ENCODE data around the gene CIDEC.

CIDEC gene

DNA sequence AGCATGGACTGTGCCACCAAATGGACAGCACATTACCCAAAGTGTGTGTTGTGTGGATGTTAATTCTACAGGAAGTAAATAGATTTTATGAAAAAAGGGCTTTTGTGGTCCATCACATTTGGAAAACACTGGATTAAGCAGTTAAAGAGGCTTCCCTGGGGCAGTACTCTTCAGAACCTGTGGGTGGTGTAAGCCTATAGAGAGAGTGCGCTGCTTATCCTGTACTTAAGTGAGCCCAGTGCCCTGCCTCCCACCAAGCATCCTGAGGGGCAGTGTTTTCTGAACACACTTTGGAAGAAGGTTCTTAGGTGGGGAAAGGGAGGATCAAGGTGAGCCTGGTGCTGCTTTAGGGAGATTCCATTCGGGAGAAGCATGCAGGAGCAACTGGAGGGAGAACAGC lies 59.1 kb downstream of the CIDEC start:
- Histone ChIP-seq H3K9me3 (no peaks in the 10 kb centered on the region), H3K4me1 (no peaks in the 10 kb centered on the region), H3K27ac (no peak overlapping the region), H3K4me3 (no peak overlapping the region), H3K36me3 (peaks cover 0 to 38% (median 3%) of the 10 kb centered on the region in 3 donors), H3K27me3 (no peaks in the 10 kb centered on the region)
- TF ChIP-seq, protein P1, sequence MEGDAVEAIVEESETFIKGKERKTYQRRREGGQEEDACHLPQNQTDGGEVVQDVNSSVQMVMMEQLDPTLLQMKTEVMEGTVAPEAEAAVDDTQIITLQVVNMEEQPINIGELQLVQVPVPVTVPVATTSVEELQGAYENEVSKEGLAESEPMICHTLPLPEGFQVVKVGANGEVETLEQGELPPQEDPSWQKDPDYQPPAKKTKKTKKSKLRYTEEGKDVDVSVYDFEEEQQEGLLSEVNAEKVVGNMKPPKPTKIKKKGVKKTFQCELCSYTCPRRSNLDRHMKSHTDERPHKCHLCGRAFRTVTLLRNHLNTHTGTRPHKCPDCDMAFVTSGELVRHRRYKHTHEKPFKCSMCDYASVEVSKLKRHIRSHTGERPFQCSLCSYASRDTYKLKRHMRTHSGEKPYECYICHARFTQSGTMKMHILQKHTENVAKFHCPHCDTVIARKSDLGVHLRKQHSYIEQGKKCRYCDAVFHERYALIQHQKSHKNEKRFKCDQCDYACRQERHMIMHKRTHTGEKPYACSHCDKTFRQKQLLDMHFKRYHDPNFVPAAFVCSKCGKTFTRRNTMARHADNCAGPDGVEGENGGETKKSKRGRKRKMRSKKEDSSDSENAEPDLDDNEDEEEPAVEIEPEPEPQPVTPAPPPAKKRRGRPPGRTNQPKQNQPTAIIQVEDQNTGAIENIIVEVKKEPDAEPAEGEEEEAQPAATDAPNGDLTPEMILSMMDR (IDR thresholded peaks at IDR 0.05) = no peak
- intact Hi-C loops (cut with DNase I; ENCODE audit: low total_unique reads) = no loop called here
- DNase-seq = no peak

DNA sequence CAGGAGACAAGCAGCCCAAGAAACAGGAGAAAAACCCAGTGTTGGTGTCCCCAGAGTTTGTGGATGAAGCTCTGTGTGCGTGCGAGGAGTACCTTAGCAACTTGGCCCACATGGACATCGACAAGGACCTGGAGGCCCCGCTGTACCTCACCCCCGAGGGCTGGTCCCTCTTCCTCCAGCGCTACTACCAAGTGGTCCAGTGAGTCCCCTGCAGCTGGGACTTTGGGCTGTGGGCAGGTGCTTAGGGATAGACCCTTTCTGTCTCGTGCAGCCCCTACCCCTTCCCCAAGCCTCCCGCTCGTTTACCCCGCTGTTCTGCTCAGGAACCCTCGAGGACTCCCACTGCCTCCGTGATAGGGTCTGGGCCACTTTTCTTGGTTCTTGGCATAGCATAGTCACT lies 59.5 kb downstream of the CIDEC start:
- intact Hi-C loops (cut with DNase I; ENCODE audit: low total_unique reads) = no loop called here
- no peak for DNase-seq
- no peak overlapping the region for H3K4me3 ChIP-seq

DNA sequence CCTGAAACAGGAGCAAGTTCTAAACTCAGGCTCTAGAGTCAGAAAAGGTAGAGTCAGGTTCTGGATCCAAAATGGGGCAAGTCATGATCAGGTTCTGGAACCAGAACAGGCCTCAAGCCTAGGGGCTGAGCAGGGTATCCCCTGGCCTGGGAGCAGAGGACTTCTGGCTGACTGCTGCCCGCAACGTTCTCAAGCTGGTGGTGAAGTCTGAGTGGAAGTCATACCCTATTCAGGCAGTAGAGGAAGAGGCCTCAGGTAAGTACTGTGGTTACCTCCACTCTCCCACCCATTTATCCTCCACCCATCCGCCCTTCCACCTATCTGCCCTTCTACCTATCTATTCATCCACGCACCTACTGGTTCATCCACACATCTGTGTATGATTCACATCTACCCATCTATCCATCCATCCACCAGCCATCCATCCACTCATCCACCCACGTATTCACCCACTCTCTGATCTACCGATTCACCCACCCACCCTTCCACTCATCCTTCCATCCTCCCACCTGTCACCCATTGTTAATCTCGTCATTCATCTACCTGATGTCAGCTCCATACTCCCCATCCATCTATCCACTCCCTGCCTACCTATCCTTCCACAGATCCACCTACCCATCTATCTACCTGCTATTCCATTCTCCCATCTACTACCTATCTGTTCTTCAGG lies 61.3 kb downstream of the CIDEC start:
- Histone ChIP-seq H3K4me1 (no peaks in the 10 kb centered on the region), H3K27me3 (no peaks in the 10 kb centered on the region)
- DNase-seq = no peak

More for the DNA sequence above, 59.5 kb downstream of the CIDEC start:
- H3K36me3 ChIP-seq = peaks cover 0 to 42% (median 3%) of the 10 kb centered on the region in 3 donors
- no peaks in the 10 kb centered on the region for H3K27me3 ChIP-seq
- no peak overlapping the region for H3K27ac ChIP-seq
- TF ChIP-seq, protein P1 (IDR thresholded peaks at IDR 0.05) = no peak
- no peaks in the 10 kb centered on the region for H3K9me3 ChIP-seq
- no peaks in the 10 kb centered on the region for H3K4me1 ChIP-seq

DNA sequence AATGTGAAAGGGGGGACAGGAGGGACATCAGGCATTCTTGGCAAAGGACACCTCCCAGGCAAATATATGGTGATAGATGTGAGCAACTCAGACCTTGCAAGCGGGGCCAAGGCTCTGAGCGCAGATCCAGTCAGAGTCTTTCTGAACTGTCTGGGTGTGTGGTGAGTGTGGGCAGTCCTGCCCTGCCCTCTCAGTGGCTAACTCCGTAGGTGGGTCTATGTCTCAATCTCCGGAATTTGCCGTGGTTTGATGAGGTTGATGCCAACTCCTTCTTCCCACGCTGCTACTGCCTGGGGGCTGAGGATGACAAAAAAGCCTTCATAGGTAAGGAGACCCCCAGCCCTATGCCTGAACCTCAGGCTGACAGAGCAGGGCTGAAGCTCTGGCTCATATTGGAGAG lies 62.6 kb downstream of the CIDEC start:
- no peak overlapping the region for H3K4me3 ChIP-seq
- no peaks in the 10 kb centered on the region for H3K9me3 ChIP-seq
- H3K27ac ChIP-seq = no peak overlapping the region
- intact Hi-C loops (cut with DNase I; ENCODE audit: low total_unique reads) = no loop called here
- no peak for DNase-seq
- TF ChIP-seq, protein P1 (IDR thresholded peaks at IDR 0.05) = no peak
- no peaks in the 10 kb centered on the region for H3K4me1 ChIP-seq
- peaks cover 0 to 71% (median 14%) of the 10 kb centered on the region in 3 donors for H3K36me3 ChIP-seq
- H3K27me3 ChIP-seq = no peaks in the 10 kb centered on the region

More for the DNA sequence above, 61.3 kb downstream of the CIDEC start:
- Histone ChIP-seq H3K36me3 (peaks cover 0 to 57% (median 3%) of the 10 kb centered on the region in 3 donors), H3K27ac (no peak overlapping the region), H3K4me3 (no peak overlapping the region), H3K9me3 (no peaks in the 10 kb centered on the region)
- intact Hi-C loops (cut with DNase I; ENCODE audit: low total_unique reads) = no loop called here
- TF ChIP-seq, protein P1 (IDR thresholded peaks at IDR 0.05) = no peak

All from tibial artery (tissue), 4 donors.